SK-N-SH treated with all-trans-retinoic acid at 6 μM for 48 hours (cell line): Measurements from ENCODE around the gene ASIC1.

ENCODE experiments used
- ATAC-seq: fragments of 200-7000 bp; cut with Tn5 transposase; 3 replicates; pipeline ENCODE4 v1.9.1; 2020; ENCODE audit warnings: mild to moderate bottlenecking, moderate library complexity
- ARNTL ChIP-seq: fragments of 450-650 bp; formaldehyde crosslinking; IDR thresholded peaks from 2 replicates; pipeline ENCODE4 v1.5.0; 2020; ENCODE audit warnings: low read depth, mild to moderate bottlenecking, moderate library complexity, borderline replicate concordance
- BACH2 ChIP-seq: fragments of 250-450 bp; sonication (Bioruptor Pico); IDR thresholded peaks from 2 replicates; pipeline ENCODE4 v1.9.0; 2021; ENCODE audit warnings: mild to moderate bottlenecking, borderline replicate concordance
- CREB5 ChIP-seq: fragments of 250-450 bp; sonication (Bioruptor Pico); IDR thresholded peaks from 2 replicates; pipeline ENCODE4 v1.5.1; 2020; ENCODE audit warnings: low read depth, mild to moderate bottlenecking, moderate library complexity
- CSDC2 ChIP-seq: fragments of 250-450 bp; sonication (Bioruptor Pico); IDR thresholded peaks from 2 replicates; pipeline ENCODE4 v1.5.0; 2020; ENCODE audit warnings: mild to moderate bottlenecking, moderate library complexity
- ESRRG ChIP-seq: fragments of 250-450 bp; sonication (Bioruptor Pico); IDR thresholded peaks from 2 replicates; pipeline ENCODE4 v1.6.1; 2021; ENCODE audit warnings: mild to moderate bottlenecking
- GLIS3 ChIP-seq: fragments of 250-450 bp; sonication (Bioruptor Pico); IDR thresholded peaks from 2 replicates; pipeline ENCODE4 v1.5.0; 2020; ENCODE audit warnings: mild to moderate bottlenecking, moderate library complexity
- ISL1 ChIP-seq: fragments of 250-450 bp; sonication (Bioruptor Pico); IDR thresholded peaks from 2 replicates; pipeline ENCODE4 v2.1.2; 2022; ENCODE audit warnings: mild to moderate bottlenecking, moderate library complexity
- OSR1 ChIP-seq: fragments of 250-450 bp; sonication (Bioruptor Pico); IDR thresholded peaks from 2 replicates; pipeline ENCODE4 v1.8.0; 2022; ENCODE audit warnings: moderate library complexity, mild to moderate bottlenecking, inconsistent platforms
- PPARA ChIP-seq: fragments of 250-450 bp; sonication (Bioruptor Pico); IDR thresholded peaks from 2 replicates; pipeline ENCODE4 v1.5.0; 2020; ENCODE audit warnings: mild to moderate bottlenecking, borderline replicate concordance
- RARB ChIP-seq: fragments of 250-450 bp; sonication (Bioruptor Pico); IDR thresholded peaks from 2 replicates; pipeline ENCODE4 v1.8.0; 2021; ENCODE audit warnings: mild to moderate bottlenecking, moderate library complexity
- SNAI2 ChIP-seq: fragments of 250-450 bp; sonication (Bioruptor Pico); IDR thresholded peaks from 2 replicates; pipeline ENCODE4 v1.5.0; 2020; ENCODE audit warnings: mild to moderate bottlenecking, moderate library complexity
- TCF4 ChIP-seq: fragments of 250-450 bp; sonication (Bioruptor Pico); IDR thresholded peaks from 2 replicates; pipeline ENCODE4 v1.8.0; 2021; ENCODE audit warnings: mild to moderate bottlenecking, moderate library complexity, borderline replicate concordance
- TOX ChIP-seq: fragments of 250-450 bp; sonication (Bioruptor Pico); IDR thresholded peaks from 2 replicates; pipeline ENCODE4 v1.8.0; 2021; ENCODE audit warnings: mild to moderate bottlenecking, moderate library complexity, borderline replicate concordance
- TSHZ2 ChIP-seq: fragments of 250-450 bp; sonication (Bioruptor Pico); IDR thresholded peaks from 2 replicates; pipeline ENCODE4 v1.5.0; 2020; ENCODE audit warnings: mild to moderate bottlenecking, moderate library complexity
- ZC3H10 ChIP-seq: fragments of 250-450 bp; sonication (Bioruptor Pico); IDR thresholded peaks from 2 replicates; pipeline ENCODE4 v1.5.1; 2021; ENCODE audit warnings: mild to moderate bottlenecking, moderate library complexity
- ZFP3 ChIP-seq: fragments of 250-450 bp; sonication (Bioruptor Pico); IDR thresholded peaks from 2 replicates; pipeline ENCODE4 v1.5.0; 2020; ENCODE audit warnings: mild to moderate bottlenecking, moderate library complexity
- ZFP30 ChIP-seq: fragments of 450-650 bp; formaldehyde crosslinking; IDR thresholded peaks from 2 replicates; pipeline ENCODE4 v1.5.0; 2022; ENCODE audit warnings: mild to moderate bottlenecking, moderate library complexity
- ZNF565 ChIP-seq: fragments of 450-650 bp; formaldehyde crosslinking; conservative IDR thresholded peaks from 2 replicates; pipeline ENCODE4 v1.5.0; 2020; ENCODE audit warnings: low read depth, mild to moderate bottlenecking, moderate library complexity
- ZNF70 ChIP-seq: fragments of 450-650 bp; formaldehyde crosslinking; IDR thresholded peaks from 2 replicates; pipeline ENCODE4 v1.5.0; 2020; ENCODE audit warnings: mild to moderate bottlenecking, moderate library complexity
- ZNF8 ChIP-seq: fragments of 450-650 bp; formaldehyde crosslinking; IDR thresholded peaks from 2 replicates; pipeline ENCODE4 v1.5.0; 2020; ENCODE audit warnings: mild to moderate bottlenecking, moderate library complexity
- TF ChIP-seq, protein P1 (sequence below): fragments of 250-450 bp; sonication (Bioruptor Pico); IDR thresholded peaks from 2 replicates; pipeline ENCODE4 v1.8.0; 2021; ENCODE audit warnings: low read depth, mild to moderate bottlenecking, moderate library complexity, borderline replicate concordance
- TF ChIP-seq, protein P2 (sequence below): fragments of 250-450 bp; sonication (Bioruptor Pico); IDR thresholded peaks from 2 replicates; pipeline ENCODE4 v1.5.1; 2021; ENCODE audit warnings: mild to moderate bottlenecking, moderate library complexity
- TF ChIP-seq, protein P3 (sequence below): fragments of 250-450 bp; sonication (Bioruptor Pico); IDR thresholded peaks from 2 replicates; pipeline ENCODE4 v1.8.0; 2020; ENCODE audit warnings: mild to moderate bottlenecking, moderate library complexity, borderline replicate concordance

The ASIC1 gene

DNA sequence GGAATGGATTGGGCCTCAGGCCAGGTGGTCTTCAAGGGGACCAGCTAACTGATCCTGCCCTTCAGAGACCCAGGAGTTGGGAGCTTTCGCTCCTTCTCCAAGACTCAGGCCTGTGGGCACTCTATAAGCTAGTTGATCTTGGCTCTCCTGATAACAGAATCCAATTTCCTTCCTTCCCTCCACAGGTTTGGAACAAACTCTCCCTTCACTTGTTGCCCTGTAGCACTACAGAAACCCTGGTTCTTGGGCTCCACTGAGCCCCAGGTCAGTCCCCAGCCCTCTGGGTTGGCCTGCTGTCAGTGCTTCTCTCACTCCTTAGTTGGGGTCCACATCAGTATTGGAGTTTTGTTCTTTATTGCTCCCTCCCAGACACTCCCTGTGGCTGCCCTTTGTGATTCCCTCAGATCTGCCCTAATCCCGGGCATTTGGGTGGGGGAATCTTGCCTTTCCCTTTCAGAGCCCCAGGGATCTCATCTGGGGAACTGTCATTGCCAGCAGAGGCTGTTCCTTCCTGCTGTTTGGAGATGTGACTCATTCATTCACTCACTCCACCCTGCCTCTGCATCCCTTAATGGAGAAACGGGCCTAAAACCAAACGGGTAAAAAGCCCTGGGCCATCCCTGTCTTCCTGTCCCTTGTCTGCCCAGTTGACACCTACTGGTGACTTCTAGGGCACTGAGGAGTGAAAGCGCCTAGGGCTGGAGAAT lies 42.1 kb downstream of the ASIC1 start:
- ATAC-seq: no peak
- TF ChIP-seq ESRRG: no peak
- TF ChIP-seq ZNF70: no peak
- no peak for TF ChIP-seq ISL1 (CRISPR knock-in tag)
- no peak for TF ChIP-seq PPARA (CRISPR knock-in tag)
- no peak for TF ChIP-seq ZFP3 (CRISPR knock-in tag)
- TF ChIP-seq ZFP30 (CRISPR knock-in tag): no peak
- no peak for TF ChIP-seq SNAI2 (CRISPR knock-in tag)
- TF ChIP-seq TSHZ2 (CRISPR knock-in tag): no peak
- TF ChIP-seq BACH2: no peak
- no peak for TF ChIP-seq ARNTL (CRISPR knock-in tag)
- TF ChIP-seq GLIS3 (CRISPR knock-in tag): no peak
- no peak for TF ChIP-seq CSDC2
- no peak for TF ChIP-seq CREB5
- TF ChIP-seq ZC3H10: no peak
- TF ChIP-seq, protein P1, sequence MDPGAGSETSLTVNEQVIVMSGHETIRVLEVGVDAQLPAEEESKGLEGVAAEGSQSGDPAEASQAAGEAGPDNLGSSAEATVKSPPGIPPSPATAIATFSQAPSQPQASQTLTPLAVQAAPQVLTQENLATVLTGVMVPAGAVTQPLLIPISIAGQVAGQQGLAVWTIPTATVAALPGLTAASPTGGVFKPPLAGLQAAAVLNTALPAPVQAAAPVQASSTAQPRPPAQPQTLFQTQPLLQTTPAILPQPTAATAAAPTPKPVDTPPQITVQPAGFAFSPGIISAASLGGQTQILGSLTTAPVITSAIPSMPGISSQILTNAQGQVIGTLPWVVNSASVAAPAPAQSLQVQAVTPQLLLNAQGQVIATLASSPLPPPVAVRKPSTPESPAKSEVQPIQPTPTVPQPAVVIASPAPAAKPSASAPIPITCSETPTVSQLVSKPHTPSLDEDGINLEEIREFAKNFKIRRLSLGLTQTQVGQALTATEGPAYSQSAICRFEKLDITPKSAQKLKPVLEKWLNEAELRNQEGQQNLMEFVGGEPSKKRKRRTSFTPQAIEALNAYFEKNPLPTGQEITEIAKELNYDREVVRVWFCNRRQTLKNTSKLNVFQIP (CRISPR knock-in tag): no peak
- TF ChIP-seq ZNF8 (CRISPR knock-in tag): no peak
- no peak for TF ChIP-seq TOX (CRISPR knock-in tag)
- no peak for TF ChIP-seq OSR1
- no peak for TF ChIP-seq ZNF565 (CRISPR knock-in tag)
- TF ChIP-seq, all 23 proteins: peak for 0

- TF ChIP-seq BACH2 (no peak), ZC3H10 (no peak), ZFP30 (CRISPR knock-in tag) (no peak), PPARA (CRISPR knock-in tag) (no peak), SNAI2 (CRISPR knock-in tag) (no peak), OSR1 (no peak), TCF4 (CRISPR knock-in tag) (no peak), GLIS3 (CRISPR knock-in tag) (no peak), ARNTL (CRISPR knock-in tag) (no peak), TSHZ2 (CRISPR knock-in tag) (no peak), ESRRG (no peak), ZFP3 (CRISPR knock-in tag) (no peak), CREB5 (no peak), ZNF70 (no peak), RARB (no peak), ISL1 (CRISPR knock-in tag) (no peak), CSDC2 (no peak), TOX (CRISPR knock-in tag) (no peak)
- TF ChIP-seq, protein P2, sequence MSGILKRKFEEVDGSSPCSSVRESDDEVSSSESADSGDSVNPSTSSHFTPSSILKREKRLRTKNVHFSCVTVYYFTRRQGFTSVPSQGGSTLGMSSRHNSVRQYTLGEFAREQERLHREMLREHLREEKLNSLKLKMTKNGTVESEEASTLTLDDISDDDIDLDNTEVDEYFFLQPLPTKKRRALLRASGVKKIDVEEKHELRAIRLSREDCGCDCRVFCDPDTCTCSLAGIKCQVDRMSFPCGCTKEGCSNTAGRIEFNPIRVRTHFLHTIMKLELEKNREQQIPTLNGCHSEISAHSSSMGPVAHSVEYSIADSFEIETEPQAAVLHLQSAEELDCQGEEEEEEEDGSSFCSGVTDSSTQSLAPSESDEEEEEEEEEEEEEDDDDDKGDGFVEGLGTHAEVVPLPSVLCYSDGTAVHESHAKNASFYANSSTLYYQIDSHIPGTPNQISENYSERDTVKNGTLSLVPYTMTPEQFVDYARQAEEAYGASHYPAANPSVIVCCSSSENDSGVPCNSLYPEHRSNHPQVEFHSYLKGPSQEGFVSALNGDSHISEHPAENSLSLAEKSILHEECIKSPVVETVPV (CRISPR knock-in tag): no peak
- TF ChIP-seq, protein P3, sequence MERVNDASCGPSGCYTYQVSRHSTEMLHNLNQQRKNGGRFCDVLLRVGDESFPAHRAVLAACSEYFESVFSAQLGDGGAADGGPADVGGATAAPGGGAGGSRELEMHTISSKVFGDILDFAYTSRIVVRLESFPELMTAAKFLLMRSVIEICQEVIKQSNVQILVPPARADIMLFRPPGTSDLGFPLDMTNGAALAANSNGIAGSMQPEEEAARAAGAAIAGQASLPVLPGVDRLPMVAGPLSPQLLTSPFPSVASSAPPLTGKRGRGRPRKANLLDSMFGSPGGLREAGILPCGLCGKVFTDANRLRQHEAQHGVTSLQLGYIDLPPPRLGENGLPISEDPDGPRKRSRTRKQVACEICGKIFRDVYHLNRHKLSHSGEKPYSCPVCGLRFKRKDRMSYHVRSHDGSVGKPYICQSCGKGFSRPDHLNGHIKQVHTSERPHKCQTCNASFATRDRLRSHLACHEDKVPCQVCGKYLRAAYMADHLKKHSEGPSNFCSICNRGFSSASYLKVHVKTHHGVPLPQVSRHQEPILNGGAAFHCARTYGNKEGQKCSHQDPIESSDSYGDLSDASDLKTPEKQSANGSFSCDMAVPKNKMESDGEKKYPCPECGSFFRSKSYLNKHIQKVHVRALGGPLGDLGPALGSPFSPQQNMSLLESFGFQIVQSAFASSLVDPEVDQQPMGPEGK (CRISPR knock-in tag): no peak
- ATAC-seq: no peak
Observed at GRCh38 chr12:50100561-50100960, 43.2 kb downstream of the ASIC1 start.
